Endodermal cell (in vitro differentiated cells): ENCODE data around the gene COL6A1. TPM values are rescaled to one million over a fixed set of nuclear protein-coding genes. Genes with fewer than 3 reads are reported as not detected.

ENCODE experiments used
- DNase-seq: peaks from one replicate; pipeline ENCODE4 v3.0.0-alpha.2; 2017
- H3K27ac ChIP-seq: 2 replicates; pipeline ENCODE4 v1.5.1; 2013; ENCODE audit warnings: mild to moderate bottlenecking, low read depth, low read length, moderate library complexity
- H3K27me3 ChIP-seq: 2 replicates; pipeline ENCODE4 v1.6.1; 2013; ENCODE audit warnings: mild to moderate bottlenecking, low read length, moderate library complexity; ENCODE audit not compliant: insufficient read depth, control insufficient read depth, poor library complexity, severe bottlenecking
- H3K36me3 ChIP-seq: 2 replicates; pipeline ENCODE4 v1.7.0; 2013; ENCODE audit warnings: mild to moderate bottlenecking, low read length, moderate library complexity; ENCODE audit not compliant: control insufficient read depth, insufficient read depth
- H3K4me1 ChIP-seq: one replicate; pipeline ENCODE4 v1.7.0; 2013; ENCODE audit warnings: low read length; ENCODE audit not compliant: control insufficient read depth, insufficient read depth
- H3K4me3 ChIP-seq: 2 replicates; pipeline ENCODE4 v1.5.1; 2013; ENCODE audit warnings: mild to moderate bottlenecking, low read length, moderate library complexity
- H3K9ac ChIP-seq: 2 replicates; pipeline ENCODE4 v1.6.1; 2013; ENCODE audit warnings: mild to moderate bottlenecking, low read length, moderate library complexity; ENCODE audit not compliant: poor library complexity, severe bottlenecking; ENCODE audit errors: extremely low read depth
- H3K9me3 ChIP-seq: 2 replicates; pipeline ENCODE4 v1.6.1; 2013; ENCODE audit warnings: mild to moderate bottlenecking, low read length, moderate library complexity; ENCODE audit not compliant: control insufficient read depth
- H3K27ac Mint-ChIP-seq: 2 replicates; pipeline ENCODE4 v1.8.0; 2020; ENCODE audit warnings: mixed read lengths
- H3K27me3 Mint-ChIP-seq: 2 replicates; pipeline ENCODE4 v1.8.0; 2021; ENCODE audit warnings: mild to moderate bottlenecking, mixed read lengths; ENCODE audit not compliant: insufficient read depth
- H3K36me3 Mint-ChIP-seq: 2 replicates; pipeline ENCODE4 v1.8.0; 2020; ENCODE audit warnings: low read depth, mixed read lengths
- H3K4me1 Mint-ChIP-seq: 2 replicates; pipeline ENCODE4 v1.8.0; 2020; ENCODE audit warnings: mixed read lengths
- H3K4me3 Mint-ChIP-seq: 2 replicates; pipeline ENCODE4 v1.8.0; 2020; ENCODE audit warnings: mild to moderate bottlenecking, moderate library complexity, mixed read lengths
- H3K9me3 Mint-ChIP-seq: 2 replicates; pipeline ENCODE4 v1.8.0; 2020; ENCODE audit warnings: mild to moderate bottlenecking, mixed read lengths
- WGBS, 2 experiments: methylation state at CpG; one replicate each; pipeline versions ENCODE4 v1.1.5 to v1.1.7; 2013; ENCODE audit warnings: missing lambda C conversion rate in 2 of 2, mixed read lengths in 1 of 2; ENCODE audit not compliant: insufficient coverage in 1 of 2, insufficient read length in 1 of 2; 5-methylcytosine and 5-hydroxymethylcytosine counted together
- total RNA-seq, 2 donors: library from RNA; stranded (reverse); fragmentation: NEBNext Ultra II Directional in 1 of 2; extraction: Animal tissue kit (Norgen Biotek cat#: 25700) in 1 of 2; gene quantifications; 2 replicates in 1 of 2; 3 replicates in 1 of 2; pipeline ENCODE4 v1.2.1, GENCODE V29; 2021
- TF ChIP-seq, protein P1 (sequence below): fragments of 200-600 bp; sonication (generic); conservative IDR thresholded peaks from 2 replicates; pipeline ENCODE4 v1.5.0; 2021; ENCODE audit warnings: antibody characterized with exemption, mild to moderate bottlenecking

COL6A1 gene
- total RNA-seq, 2 donors from 2014 or later = 232 to 407 TPM

- Histone ChIP-seq H3K4me3 (no peak overlapping the region), H3K36me3 (no peaks in the 10 kb centered on the region), H3K27ac (no peak overlapping the region), H3K9ac (no peak overlapping the region), H3K27me3 (no peaks in the 10 kb centered on the region), H3K9me3 (no peaks in the 10 kb centered on the region), H3K4me1 (no peaks in the 10 kb centered on the region)
- H3K9me3 Mint-ChIP-seq = no peaks in the 10 kb centered on the region
- no peaks in the 10 kb centered on the region for H3K36me3 Mint-ChIP-seq
- TF ChIP-seq, protein P1, sequence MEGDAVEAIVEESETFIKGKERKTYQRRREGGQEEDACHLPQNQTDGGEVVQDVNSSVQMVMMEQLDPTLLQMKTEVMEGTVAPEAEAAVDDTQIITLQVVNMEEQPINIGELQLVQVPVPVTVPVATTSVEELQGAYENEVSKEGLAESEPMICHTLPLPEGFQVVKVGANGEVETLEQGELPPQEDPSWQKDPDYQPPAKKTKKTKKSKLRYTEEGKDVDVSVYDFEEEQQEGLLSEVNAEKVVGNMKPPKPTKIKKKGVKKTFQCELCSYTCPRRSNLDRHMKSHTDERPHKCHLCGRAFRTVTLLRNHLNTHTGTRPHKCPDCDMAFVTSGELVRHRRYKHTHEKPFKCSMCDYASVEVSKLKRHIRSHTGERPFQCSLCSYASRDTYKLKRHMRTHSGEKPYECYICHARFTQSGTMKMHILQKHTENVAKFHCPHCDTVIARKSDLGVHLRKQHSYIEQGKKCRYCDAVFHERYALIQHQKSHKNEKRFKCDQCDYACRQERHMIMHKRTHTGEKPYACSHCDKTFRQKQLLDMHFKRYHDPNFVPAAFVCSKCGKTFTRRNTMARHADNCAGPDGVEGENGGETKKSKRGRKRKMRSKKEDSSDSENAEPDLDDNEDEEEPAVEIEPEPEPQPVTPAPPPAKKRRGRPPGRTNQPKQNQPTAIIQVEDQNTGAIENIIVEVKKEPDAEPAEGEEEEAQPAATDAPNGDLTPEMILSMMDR = no peak
- H3K4me1 Mint-ChIP-seq = peaks cover 15% of the 10 kb centered on the region
- no peaks in the 10 kb centered on the region for H3K27me3 Mint-ChIP-seq
- H3K4me3 Mint-ChIP-seq = no peak overlapping the region
- no peak overlapping the region for H3K27ac Mint-ChIP-seq
- DNase-seq = peak; percentile 45
- WGBS, 2 experiments = 92 to 93% methylated on average over 16 to 23 of the region's 23 CpGs
These were observed 40.5 kb downstream of the COL6A1 start for GRCh38 chr21:46021978-46022544.

DNA sequence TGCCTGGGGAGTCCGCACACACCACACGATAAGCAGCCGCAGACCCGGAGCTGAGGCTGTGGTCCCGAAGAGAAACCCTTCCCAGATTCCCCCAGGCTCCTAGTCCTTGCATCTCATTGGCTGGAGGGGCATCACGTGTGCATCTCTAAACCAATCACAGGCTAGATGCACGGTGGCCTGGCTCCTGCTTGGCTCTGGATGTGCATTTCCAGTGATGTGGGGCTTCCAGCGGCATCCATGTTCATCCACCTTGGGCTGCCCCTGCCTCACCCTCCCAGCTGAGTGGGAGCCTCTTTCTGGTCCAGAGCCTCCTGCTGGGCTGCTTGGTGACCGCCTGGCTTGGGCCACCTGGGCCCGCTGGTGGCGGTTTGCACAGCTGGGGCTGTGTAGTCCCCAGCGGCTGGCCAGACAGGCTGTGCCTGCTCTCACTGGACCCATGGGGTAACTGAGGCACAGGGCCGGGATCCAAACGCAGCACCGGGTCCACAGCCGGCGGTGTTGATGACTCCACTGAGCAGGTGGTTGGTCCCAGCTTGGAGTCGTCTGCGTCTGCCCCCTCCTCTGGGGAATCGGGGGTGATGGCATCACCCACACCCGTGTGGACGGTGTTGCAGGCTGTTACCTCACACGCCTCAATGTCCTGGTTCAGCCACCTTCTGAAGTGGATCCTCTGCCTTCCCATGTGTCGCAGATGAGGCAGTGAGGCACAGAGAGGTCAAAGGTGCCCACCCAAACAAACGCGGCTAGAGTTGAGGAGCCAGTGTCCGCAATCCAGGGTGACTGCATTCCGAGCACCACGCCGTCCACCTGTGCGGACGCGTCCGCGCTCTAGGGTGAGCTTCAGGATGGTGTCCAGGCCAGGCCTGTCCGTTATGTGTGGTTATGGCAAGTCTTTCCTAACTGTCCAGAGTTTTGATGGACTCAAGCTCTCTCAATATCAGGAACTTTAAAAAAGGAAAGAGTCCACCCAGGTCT is 41.3 kb downstream of the COL6A1 start:
- Histone ChIP-seq H3K9ac (no peak overlapping the region), H3K27me3 (no peaks in the 10 kb centered on the region), H3K4me1 (no peaks in the 10 kb centered on the region), H3K27ac (no peak overlapping the region), H3K36me3 (no peaks in the 10 kb centered on the region), H3K9me3 (no peaks in the 10 kb centered on the region), H3K4me3 (no peak overlapping the region)
- H3K4me1 Mint-ChIP-seq = peaks cover 15% of the 10 kb centered on the region
- no peak overlapping the region for H3K27ac Mint-ChIP-seq
- H3K27me3 Mint-ChIP-seq = no peaks in the 10 kb centered on the region
- no peaks in the 10 kb centered on the region for H3K36me3 Mint-ChIP-seq
- no peaks in the 10 kb centered on the region for H3K9me3 Mint-ChIP-seq
- H3K4me3 Mint-ChIP-seq = no peak overlapping the region
- DNase-seq = no peak
- TF ChIP-seq, protein P1 = no peak
- 94 to 97% methylated on average over 31 to 36 of the region's 36 CpGs for WGBS, 2 experiments

GRCh38 chr21:46023555-46023954 is 42.0 kb downstream of the COL6A1 start:
- H3K27ac ChIP-seq = no peak overlapping the region
- H3K36me3 Mint-ChIP-seq = no peaks in the 10 kb centered on the region
- WGBS, 2 experiments = 94 to 95% methylated on average over 8 of the region's 8 CpGs

More at GRCh38 chr21:46023555-46023954, 42.0 kb downstream of the COL6A1 start:
- TF ChIP-seq, protein P1 = no peak
- no peaks in the 10 kb centered on the region for H3K27me3 ChIP-seq
- no peak overlapping the region for H3K4me3 Mint-ChIP-seq
- no peak for DNase-seq
- no peaks in the 10 kb centered on the region for H3K27me3 Mint-ChIP-seq
- H3K4me1 Mint-ChIP-seq = peaks cover 15% of the 10 kb centered on the region
- H3K4me1 ChIP-seq = no peaks in the 10 kb centered on the region
- H3K9me3 ChIP-seq = no peaks in the 10 kb centered on the region
- no peaks in the 10 kb centered on the region for H3K9me3 Mint-ChIP-seq
- H3K9ac ChIP-seq = no peak overlapping the region
- H3K4me3 ChIP-seq = no peak overlapping the region
- H3K27ac Mint-ChIP-seq = no peak overlapping the region
- H3K36me3 ChIP-seq = no peaks in the 10 kb centered on the region
